Measurements from ENCODE around the gene KRTCAP2.

DNA sequence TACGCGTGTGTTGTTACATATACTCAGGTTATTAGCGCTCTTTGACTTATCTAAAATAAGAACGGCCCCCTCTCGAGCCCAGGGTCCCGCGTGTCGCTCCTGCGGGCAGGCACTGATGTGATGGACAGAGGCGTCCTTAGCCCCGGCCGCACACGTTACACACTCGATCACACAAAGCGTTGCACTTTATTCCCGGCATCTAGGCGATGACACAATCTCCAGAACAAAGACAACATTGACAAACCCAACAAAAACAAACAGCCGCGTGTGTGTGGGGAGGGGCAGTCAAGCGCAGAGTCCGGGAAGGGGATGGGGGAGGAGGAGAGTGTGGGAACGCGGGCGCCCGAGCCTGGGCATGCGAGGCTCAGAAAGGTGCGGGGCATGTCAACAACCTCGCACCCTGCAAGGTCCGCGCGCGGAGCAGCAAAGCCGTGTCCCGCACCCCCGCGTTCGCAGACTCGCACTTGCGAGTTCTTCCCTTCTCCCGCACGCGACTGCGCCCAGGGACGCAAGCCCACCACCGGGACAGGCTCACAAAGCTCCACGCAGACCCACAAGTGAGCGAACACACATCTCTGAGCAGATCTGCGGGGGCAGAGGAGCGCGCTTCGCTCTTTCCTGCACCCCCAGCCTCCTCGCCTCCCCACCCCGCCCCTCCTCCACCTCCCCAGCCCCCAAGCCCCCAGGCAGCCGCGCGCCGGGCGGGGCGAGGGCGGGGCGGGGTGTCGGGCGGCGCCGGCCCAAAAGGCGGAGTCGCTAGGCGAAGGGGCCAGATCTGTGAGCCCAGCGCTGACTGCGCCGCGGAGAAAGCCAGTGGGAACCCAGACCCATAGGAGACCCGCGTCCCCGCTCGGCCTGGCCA, 45.8 kb downstream of the KRTCAP2 start, which contains the start of gene EFNA1:
- TF ChIP-seq, protein P1, sequence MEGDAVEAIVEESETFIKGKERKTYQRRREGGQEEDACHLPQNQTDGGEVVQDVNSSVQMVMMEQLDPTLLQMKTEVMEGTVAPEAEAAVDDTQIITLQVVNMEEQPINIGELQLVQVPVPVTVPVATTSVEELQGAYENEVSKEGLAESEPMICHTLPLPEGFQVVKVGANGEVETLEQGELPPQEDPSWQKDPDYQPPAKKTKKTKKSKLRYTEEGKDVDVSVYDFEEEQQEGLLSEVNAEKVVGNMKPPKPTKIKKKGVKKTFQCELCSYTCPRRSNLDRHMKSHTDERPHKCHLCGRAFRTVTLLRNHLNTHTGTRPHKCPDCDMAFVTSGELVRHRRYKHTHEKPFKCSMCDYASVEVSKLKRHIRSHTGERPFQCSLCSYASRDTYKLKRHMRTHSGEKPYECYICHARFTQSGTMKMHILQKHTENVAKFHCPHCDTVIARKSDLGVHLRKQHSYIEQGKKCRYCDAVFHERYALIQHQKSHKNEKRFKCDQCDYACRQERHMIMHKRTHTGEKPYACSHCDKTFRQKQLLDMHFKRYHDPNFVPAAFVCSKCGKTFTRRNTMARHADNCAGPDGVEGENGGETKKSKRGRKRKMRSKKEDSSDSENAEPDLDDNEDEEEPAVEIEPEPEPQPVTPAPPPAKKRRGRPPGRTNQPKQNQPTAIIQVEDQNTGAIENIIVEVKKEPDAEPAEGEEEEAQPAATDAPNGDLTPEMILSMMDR (conservative IDR thresholded peaks at IDR 0.05): no peak
- no peak for TF ChIP-seq EZH2 (IDR thresholded peaks at IDR 0.05; ENCODE audit: low read depth)

Measured in PC-9 (cell line).